Epithelial cell of esophagus (primary cell): ENCODE results near the gene GNA14.

ENCODE experiments used
- DNase-seq: peaks from one replicate; pipeline ENCODE4 v3.0.0; 2010; ENCODE audit warnings: low read depth
- H3K4me3 ChIP-seq: 2 replicates; pipeline ENCODE4 v1.5.1; 2011; ENCODE audit warnings: mild to moderate bottlenecking, low read length, control low read depth
- CTCF ChIP-seq: IDR thresholded peaks from 2 replicates; pipeline ENCODE4 v1.5.1; 2011; ENCODE audit warnings: low read depth, mild to moderate bottlenecking, low read length, control low read depth, inconsistent platforms; ENCODE audit not compliant: insufficient read depth; ENCODE audit errors: missing control alignments

GNA14 gene

DNA sequence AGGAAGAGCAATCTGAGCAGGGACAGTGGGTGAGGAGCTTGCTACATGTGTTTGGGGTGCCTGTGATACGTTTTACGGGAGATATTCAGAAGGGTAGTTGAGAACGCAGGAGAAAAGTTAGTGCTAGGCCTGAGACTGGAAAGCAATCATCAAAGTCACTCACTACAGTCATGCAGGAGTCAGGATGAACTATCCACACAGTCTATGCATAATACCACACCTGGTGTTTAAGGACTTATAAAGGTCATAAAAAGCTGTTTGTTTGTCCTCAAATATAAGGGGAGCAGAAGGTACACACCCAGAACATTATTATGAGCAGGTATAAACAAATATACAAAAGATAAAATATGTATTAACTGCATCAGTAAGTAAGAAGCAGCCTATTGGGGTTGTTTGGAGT is 176.6 kb downstream of the GNA14 start:
- DNase-seq = no peak
- no peak overlapping the region for H3K4me3 ChIP-seq
- no peak for TF ChIP-seq CTCF

GRCh38 chr9:77469515-77470231 is 178.4 kb downstream of the GNA14 start:
- no peak for DNase-seq
- no peak overlapping the region for H3K4me3 ChIP-seq
- no peak for TF ChIP-seq CTCF

GRCh38 chr9:77464661-77465060 is 183.5 kb downstream of the GNA14 start:
- no peak for DNase-seq
- no peak overlapping the region for H3K4me3 ChIP-seq
- TF ChIP-seq CTCF = no peak

GRCh38 chr9:77463151-77463550 is 185.0 kb downstream of the GNA14 start:
- no peak overlapping the region for H3K4me3 ChIP-seq
- DNase-seq = no peak
- no peak for TF ChIP-seq CTCF

DNA sequence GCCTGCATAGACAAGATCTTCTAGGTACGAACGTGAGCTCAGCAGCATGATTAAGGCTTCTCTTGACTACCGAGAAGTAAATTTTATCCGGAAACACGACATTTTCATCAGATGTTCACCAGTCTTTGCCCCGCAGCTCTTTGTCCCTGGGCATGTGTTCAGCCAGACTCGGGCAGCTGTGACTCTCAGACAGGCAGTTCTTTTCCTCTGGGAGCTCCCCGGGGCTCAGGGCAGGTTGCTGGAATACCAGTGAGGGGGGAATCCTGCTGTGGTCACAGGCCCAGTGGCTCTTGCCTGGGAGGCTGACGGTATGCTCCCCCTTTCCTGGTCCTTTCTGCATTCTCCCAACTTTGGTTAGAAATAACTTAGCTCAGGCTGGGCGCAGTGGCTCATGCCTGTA is 186.1 kb downstream of the GNA14 start:
- DNase-seq = no peak
- no peak for TF ChIP-seq CTCF
- no peak overlapping the region for H3K4me3 ChIP-seq

DNA sequence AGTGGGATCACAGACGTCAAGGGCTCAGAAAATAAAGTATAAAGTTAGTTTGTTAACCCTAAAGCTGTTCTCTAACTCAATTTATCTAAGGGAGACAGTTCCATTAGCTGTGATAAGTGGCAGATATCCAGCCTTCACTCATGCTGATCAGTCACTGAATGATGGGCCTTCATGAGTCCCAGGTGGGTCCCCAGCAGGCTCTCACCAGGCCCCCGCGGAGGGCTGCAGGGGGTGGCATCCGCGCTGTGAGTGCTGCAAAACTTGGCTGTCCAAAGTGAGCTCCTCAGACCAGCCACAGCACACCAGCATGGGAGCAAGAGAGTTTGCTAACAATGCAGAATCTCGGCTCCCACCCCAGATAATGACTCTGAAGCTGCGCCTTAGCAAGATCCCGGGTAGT is 187.2 kb downstream of the GNA14 start:
- no peak overlapping the region for H3K4me3 ChIP-seq
- TF ChIP-seq CTCF = no peak

More for the DNA sequence above, 187.2 kb downstream of the GNA14 start:
- DNase-seq = no peak
